ENCODE data around the gene FAM204A. TPM values are rescaled to one million over a fixed set of nuclear protein-coding genes. Genes with fewer than 3 reads are reported as not detected.

Gene FAM204A
- total RNA-seq, 1 donor from 2014 or later: 71.8 TPM

DNA sequence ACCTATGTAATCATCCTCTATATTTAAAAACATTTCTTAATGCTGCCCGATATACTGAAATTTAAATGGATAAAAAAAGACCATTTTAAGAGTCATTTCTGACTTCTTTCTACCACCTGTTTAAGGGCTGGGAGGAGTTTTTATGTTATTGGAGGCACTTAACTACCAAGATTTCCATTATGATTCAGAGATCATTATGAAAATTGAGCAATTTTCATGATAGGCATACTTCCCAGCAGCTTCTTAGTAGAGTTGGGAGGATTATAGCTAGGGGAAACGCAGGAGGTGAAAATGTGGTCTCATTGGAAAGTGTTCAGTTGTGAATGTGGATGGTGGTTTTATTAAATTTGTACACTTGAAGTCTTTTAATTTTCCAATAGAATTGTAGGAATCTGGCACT is 28.4 kb upstream of the FAM204A start:
- Mint-ChIP-seq H3K36me3 (ENCODE audit: low read depth) (no peaks in the 10 kb centered on the region), H3K9me3 (peaks cover 4% of the 10 kb centered on the region), H3K27ac (no peak overlapping the region), H3K27me3 (peaks cover 20% of the 10 kb centered on the region), H3K4me3 (no peak overlapping the region), H3K4me1 (no peaks in the 10 kb centered on the region)
- intact Hi-C loops (cut with micrococcal nuclease): no loop called here
- CTCF ChIA-PET: no interaction called here
- TF ChIP-seq, protein P1, sequence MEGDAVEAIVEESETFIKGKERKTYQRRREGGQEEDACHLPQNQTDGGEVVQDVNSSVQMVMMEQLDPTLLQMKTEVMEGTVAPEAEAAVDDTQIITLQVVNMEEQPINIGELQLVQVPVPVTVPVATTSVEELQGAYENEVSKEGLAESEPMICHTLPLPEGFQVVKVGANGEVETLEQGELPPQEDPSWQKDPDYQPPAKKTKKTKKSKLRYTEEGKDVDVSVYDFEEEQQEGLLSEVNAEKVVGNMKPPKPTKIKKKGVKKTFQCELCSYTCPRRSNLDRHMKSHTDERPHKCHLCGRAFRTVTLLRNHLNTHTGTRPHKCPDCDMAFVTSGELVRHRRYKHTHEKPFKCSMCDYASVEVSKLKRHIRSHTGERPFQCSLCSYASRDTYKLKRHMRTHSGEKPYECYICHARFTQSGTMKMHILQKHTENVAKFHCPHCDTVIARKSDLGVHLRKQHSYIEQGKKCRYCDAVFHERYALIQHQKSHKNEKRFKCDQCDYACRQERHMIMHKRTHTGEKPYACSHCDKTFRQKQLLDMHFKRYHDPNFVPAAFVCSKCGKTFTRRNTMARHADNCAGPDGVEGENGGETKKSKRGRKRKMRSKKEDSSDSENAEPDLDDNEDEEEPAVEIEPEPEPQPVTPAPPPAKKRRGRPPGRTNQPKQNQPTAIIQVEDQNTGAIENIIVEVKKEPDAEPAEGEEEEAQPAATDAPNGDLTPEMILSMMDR (IDR thresholded peaks at IDR 0.05): no peak
- POLR2A ChIA-PET: interaction anchor here (0.6 kb wide), 1 partner anchor 42 kb away, joined by 6 read pairs; no protein-coding TSS in a partner anchor
- DNase-seq (no peak), ATAC-seq (ENCODE audit: low read depth) (no peak)

DNA sequence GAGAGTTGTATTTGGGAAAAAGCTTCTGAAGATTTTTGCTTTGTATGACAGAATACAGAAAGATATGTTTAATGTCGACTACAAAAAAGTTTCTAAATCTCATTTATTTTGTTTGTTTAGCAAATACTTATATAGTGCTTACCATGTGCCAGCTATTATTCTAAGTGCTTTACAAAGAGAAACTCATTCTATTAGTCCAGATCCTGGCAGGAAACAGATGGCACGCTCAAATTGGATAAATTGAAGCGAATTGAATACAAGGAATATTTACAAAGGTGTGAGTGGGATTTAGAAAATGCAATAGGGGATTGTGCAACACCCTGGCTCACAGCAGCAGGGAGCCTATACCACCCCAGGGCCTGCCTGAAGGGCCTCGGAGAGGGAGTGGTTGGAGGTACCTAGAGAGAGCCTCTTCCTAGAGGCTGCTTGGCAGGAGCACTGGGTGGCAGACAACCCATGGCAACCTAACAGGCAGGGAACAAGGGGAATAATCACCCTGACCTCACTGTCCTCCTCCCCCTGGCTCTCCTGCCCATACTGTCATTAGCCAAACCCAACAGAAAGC is 27.6 kb upstream of the FAM204A start:
- ChIA-PET POLR2A (no interaction called here), CTCF (no interaction called here)
- no peak overlapping the region for H3K27ac Mint-ChIP-seq
- ATAC-seq (ENCODE audit: low read depth): no peak
- TF ChIP-seq, protein P1 (IDR thresholded peaks at IDR 0.05): no peak
- H3K27me3 Mint-ChIP-seq: peaks cover 25% of the 10 kb centered on the region
- DNase-seq: no peak
- H3K36me3 Mint-ChIP-seq (ENCODE audit: low read depth): no peaks in the 10 kb centered on the region
- H3K4me1 Mint-ChIP-seq: no peaks in the 10 kb centered on the region
- intact Hi-C loops (cut with micrococcal nuclease): no loop called here
- H3K4me3 Mint-ChIP-seq: no peak overlapping the region
- peaks cover 4% of the 10 kb centered on the region for H3K9me3 Mint-ChIP-seq

DNA sequence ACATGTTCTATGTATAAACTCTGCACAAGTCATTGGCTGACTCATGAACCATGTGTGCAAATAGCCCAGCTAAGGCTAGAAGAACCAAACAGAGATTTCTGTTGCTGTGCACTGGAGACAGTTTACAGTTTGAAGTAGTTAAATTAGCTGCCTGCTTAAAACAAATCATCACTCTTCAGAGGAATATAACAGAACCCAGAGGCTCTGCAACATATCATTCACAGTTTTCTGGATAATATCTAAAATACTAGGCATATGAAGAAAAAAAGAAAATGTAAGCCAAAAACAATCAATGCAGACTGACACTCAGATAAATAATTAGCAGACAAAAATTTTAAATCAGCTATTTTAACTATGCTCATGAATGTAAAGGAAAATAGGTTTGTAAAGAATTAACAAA is 23.6 kb upstream of the FAM204A start:
- POLR2A ChIA-PET: no interaction called here
- CTCF ChIA-PET: no interaction called here
- Mint-ChIP-seq H3K4me3 (no peak overlapping the region), H3K36me3 (ENCODE audit: low read depth) (no peaks in the 10 kb centered on the region), H3K9me3 (peaks cover 4% of the 10 kb centered on the region), H3K27me3 (peaks cover 10% of the 10 kb centered on the region), H3K27ac (no peak overlapping the region), H3K4me1 (no peaks in the 10 kb centered on the region)
- no peak for ATAC-seq (ENCODE audit: low read depth)
- DNase-seq: no peak
- TF ChIP-seq, protein P1 (IDR thresholded peaks at IDR 0.05): no peak
- intact Hi-C loops (cut with micrococcal nuclease): no loop called here

DNA sequence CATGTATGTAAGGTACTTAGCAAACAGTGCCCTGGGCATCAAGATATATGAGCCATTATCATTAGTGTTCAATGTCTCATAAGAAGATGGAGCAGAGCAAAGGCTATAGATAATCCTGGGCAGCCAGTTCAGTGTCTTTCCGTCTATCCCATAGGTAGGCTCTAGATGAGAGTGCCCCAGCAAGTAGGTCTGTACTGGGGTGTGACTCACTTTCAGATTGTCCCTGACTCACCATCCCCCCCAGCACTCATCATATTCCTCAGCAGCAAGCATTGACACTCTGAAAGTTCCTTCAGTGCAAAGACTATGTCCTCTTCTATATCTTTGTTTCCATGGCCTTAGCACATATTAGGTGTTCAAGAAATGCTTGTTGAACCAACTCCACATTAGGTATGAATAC is 20.0 kb upstream of the FAM204A start:
- ChIA-PET POLR2A (no interaction called here), CTCF (interaction anchor here (0.5 kb wide), 1 partner anchor 1242 kb away, joined by 3 read pairs; no protein-coding TSS in a partner anchor)
- TF ChIP-seq, protein P1 (IDR thresholded peaks at IDR 0.05): no peak
- peaks cover 11% of the 10 kb centered on the region for H3K27me3 Mint-ChIP-seq
- intact Hi-C loops (cut with micrococcal nuclease): no loop called here
- H3K4me3 Mint-ChIP-seq: no peak overlapping the region
- H3K36me3 Mint-ChIP-seq (ENCODE audit: low read depth): no peaks in the 10 kb centered on the region
- DNase-seq: no peak
- H3K9me3 Mint-ChIP-seq: peaks cover 4% of the 10 kb centered on the region
- no peak overlapping the region for H3K27ac Mint-ChIP-seq
- no peaks in the 10 kb centered on the region for H3K4me1 Mint-ChIP-seq
- no peak for ATAC-seq (ENCODE audit: low read depth)

DNA sequence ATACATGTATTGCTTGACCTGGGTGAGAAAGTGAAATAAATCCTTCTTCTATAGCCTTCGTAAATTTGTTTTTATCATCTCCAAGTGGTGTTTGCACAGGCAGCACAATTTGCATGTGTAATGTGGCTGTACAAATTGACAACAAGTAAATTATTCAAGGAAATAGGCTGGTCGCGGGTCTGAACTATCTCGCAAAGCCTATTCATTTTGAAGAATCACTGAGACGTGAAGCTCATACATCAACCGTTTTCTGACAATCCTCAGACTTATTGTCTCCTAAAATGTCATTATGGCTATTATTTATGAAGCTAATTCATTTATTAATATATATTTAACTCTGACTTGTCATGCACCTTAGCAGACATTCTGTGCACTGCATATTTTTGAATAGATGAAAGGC is 16.2 kb upstream of the FAM204A start:
- ChIA-PET CTCF (no interaction called here), POLR2A (no interaction called here)
- no peak overlapping the region for H3K4me3 Mint-ChIP-seq
- intact Hi-C loops (cut with micrococcal nuclease): no loop called here
- no peak overlapping the region for H3K27ac Mint-ChIP-seq
- no peaks in the 10 kb centered on the region for H3K9me3 Mint-ChIP-seq
- H3K27me3 Mint-ChIP-seq: peaks cover 16% of the 10 kb centered on the region
- TF ChIP-seq, protein P1 (IDR thresholded peaks at IDR 0.05): no peak
- DNase-seq (no peak), ATAC-seq (ENCODE audit: low read depth) (no peak)
- H3K36me3 Mint-ChIP-seq (ENCODE audit: low read depth): no peaks in the 10 kb centered on the region
- H3K4me1 Mint-ChIP-seq: no peaks in the 10 kb centered on the region

All from activated B cell treated with CpG ODN at 0.5 μM for 24 hours (primary cell).